Fibroblast of skin of back (primary cell): ENCODE data around the gene PPP1R1B.

Experiments used
- DNase-seq: peaks from one replicate; pipeline ENCODE4 v3.0.0-alpha.2; 2013

Gene PPP1R1B

GRCh38 chr17:39634384-39634871 is 7.7 kb downstream of the PPP1R1B start:
- peak; percentile 44 for DNase-seq

GRCh38 chr17:39635614-39636176 is 8.9 kb downstream of the PPP1R1B start:
- DNase-seq: no peak

- DNase-seq: no peak
These were observed 9.8 kb downstream of the PPP1R1B start for GRCh38 chr17:39636587-39636926.

GRCh38 chr17:39636927-39637736 is 10.4 kb downstream of the PPP1R1B start, which contains the start of gene STARD3:
Gene STARD3 (plus strand): TSS chr17:39637144. CDS start chr17:39653532, 16,388 bp downstream.
- peak; percentile 87 for DNase-seq

GRCh38 chr17:39638317-39638716 is 11.6 kb downstream of the PPP1R1B start:
- no peak for DNase-seq

GRCh38 chr17:39639043-39639442 is 12.3 kb downstream of the PPP1R1B start:
- DNase-seq: no peak

- DNase-seq: no peak
These were observed 13.1 kb downstream of the PPP1R1B start for GRCh38 chr17:39639566-39640458.

GRCh38 chr17:39640591-39641031 is 13.9 kb downstream of the PPP1R1B start:
- DNase-seq: no peak

- no peak for DNase-seq
These were observed 14.3 kb downstream of the PPP1R1B start for GRCh38 chr17:39641097-39641496.

GRCh38 chr17:39641883-39642282 is 15.1 kb downstream of the PPP1R1B start:
- DNase-seq: no peak

GRCh38 chr17:39642291-39643074 is 15.7 kb downstream of the PPP1R1B start:
- DNase-seq: no peak

- DNase-seq: peak; percentile 51
These were observed 16.5 kb downstream of the PPP1R1B start for GRCh38 chr17:39643271-39643670.

- no peak for DNase-seq
These were observed 20.5 kb downstream of the PPP1R1B start for GRCh38 chr17:39647256-39647655.

- DNase-seq: no peak
These were observed 22.0 kb downstream of the PPP1R1B start for GRCh38 chr17:39648616-39649366.

- no peak for DNase-seq
These were observed 23.4 kb downstream of the PPP1R1B start for GRCh38 chr17:39650121-39650579.

- DNase-seq: no peak
These were observed 25.3 kb downstream of the PPP1R1B start for GRCh38 chr17:39651923-39652586.

- no peak for DNase-seq
These were observed 26.0 kb downstream of the PPP1R1B start for GRCh38 chr17:39652587-39653315.

- DNase-seq: no peak
These were observed 26.5 kb downstream of the PPP1R1B start for GRCh38 chr17:39653316-39653661.

- peak; percentile 50 for DNase-seq
These were observed 27.0 kb downstream of the PPP1R1B start for GRCh38 chr17:39653662-39654331.
